ENCODE measurements around the gene UFSP2.

The UFSP2 gene

GRCh38 chr4:185358959-185359358, 66.8 kb downstream of the UFSP2 start:
- no peak for DNase-seq (ENCODE audit: low read depth)
- no peak for TF ChIP-seq CTCF (conservative IDR thresholded peaks at IDR 0.05; ENCODE audit: control insufficient read depth, insufficient read depth, low read depth, low read length)
- H3K4me3 ChIP-seq (ENCODE audit: control insufficient read depth, low read depth, low read length), result no peak overlapping the region

GRCh38 chr4:185358514-185358913, 67.2 kb downstream of the UFSP2 start:
- TF ChIP-seq CTCF (conservative IDR thresholded peaks at IDR 0.05; ENCODE audit: control insufficient read depth, insufficient read depth, low read depth, low read length), result no peak
- DNase-seq (ENCODE audit: low read depth), result no peak
- no peak overlapping the region for H3K4me3 ChIP-seq (ENCODE audit: control insufficient read depth, low read depth, low read length)

- DNase-seq (ENCODE audit: low read depth), result no peak
Observed at GRCh38 chr4:185357733-185358440, 67.9 kb downstream of the UFSP2 start.

GRCh38 chr4:185357211-185357610, 68.6 kb downstream of the UFSP2 start:
- TF ChIP-seq CTCF (conservative IDR thresholded peaks at IDR 0.05; ENCODE audit: control insufficient read depth, insufficient read depth, low read depth, low read length), result no peak
- no peak for DNase-seq (ENCODE audit: low read depth)
- no peak overlapping the region for H3K4me3 ChIP-seq (ENCODE audit: control insufficient read depth, low read depth, low read length)

More at GRCh38 chr4:185357733-185358440, 67.9 kb downstream of the UFSP2 start:
- no peak for TF ChIP-seq CTCF (conservative IDR thresholded peaks at IDR 0.05; ENCODE audit: control insufficient read depth, insufficient read depth, low read depth, low read length)
- H3K4me3 ChIP-seq (ENCODE audit: control insufficient read depth, low read depth, low read length), result no peak overlapping the region

- TF ChIP-seq CTCF (conservative IDR thresholded peaks at IDR 0.05; ENCODE audit: control insufficient read depth, insufficient read depth, low read depth, low read length), result no peak
- DNase-seq (ENCODE audit: low read depth), result no peak
- no peak overlapping the region for H3K4me3 ChIP-seq (ENCODE audit: control insufficient read depth, low read depth, low read length)
Observed at GRCh38 chr4:185352741-185353140, 73.0 kb downstream of the UFSP2 start.

GRCh38 chr4:185352202-185352601, 73.6 kb downstream of the UFSP2 start:
- no peak for TF ChIP-seq CTCF (conservative IDR thresholded peaks at IDR 0.05; ENCODE audit: control insufficient read depth, insufficient read depth, low read depth, low read length)
- DNase-seq (ENCODE audit: low read depth), result no peak
- no peak overlapping the region for H3K4me3 ChIP-seq (ENCODE audit: control insufficient read depth, low read depth, low read length)
